SKM-1 treated with dmso at 0.1 percent for 144 hours (cell line): Measurements from ENCODE around the gene SF3B5.
"Not testable (repeated sequence)": the region's sequence is repeated elsewhere in the genome, so short reads cannot be mapped to it uniquely, and the experiment has no call there.

Experiments used
- DNase-seq: peaks from one replicate; lab custom pipeline; 2025; ENCODE audit not compliant: unreplicated experiment; lab: John Stamatoyannopoulos, UW

The SF3B5 gene

GRCh38 chr6:144064402-144065212 is 30.8 kb downstream of the SF3B5 start:
- peak; percentile 31 for DNase-seq

GRCh38 chr6:144063744-144064401 is 31.5 kb downstream of the SF3B5 start:
- DNase-seq = peak; percentile 91

GRCh38 chr6:144063246-144063743 is 32.1 kb downstream of the SF3B5 start:
- DNase-seq = no peak

- no peak for DNase-seq
Observed at GRCh38 chr6:144062786-144063185, 32.6 kb downstream of the SF3B5 start.

GRCh38 chr6:144059139-144059538 is 36.2 kb downstream of the SF3B5 start:
- DNase-seq = no peak

GRCh38 chr6:144055121-144055931 is 40.0 kb downstream of the SF3B5 start:
- no peak for DNase-seq

- DNase-seq = no peak
Observed at GRCh38 chr6:144053601-144054000, 41.8 kb downstream of the SF3B5 start.

GRCh38 chr6:144052488-144052887 is 42.9 kb downstream of the SF3B5 start:
- no peak for DNase-seq

GRCh38 chr6:144049386-144049785 is 46.0 kb downstream of the SF3B5 start:
- DNase-seq = no peak

GRCh38 chr6:144047688-144048087 is 47.7 kb downstream of the SF3B5 start:
- no peak for DNase-seq

- DNase-seq = not testable (repeated sequence)
Observed at GRCh38 chr6:144046672-144047071, 48.7 kb downstream of the SF3B5 start.

GRCh38 chr6:144044989-144045388 is 50.4 kb downstream of the SF3B5 start:
- DNase-seq = not testable (repeated sequence)
